T-helper 1 cell treated with Interleukin-12 subunit alpha and Interleukin-12 subunit beta and Interleukin-4 antibody, amounts not matched to agents 30 μg/mL and 1 μg/mL, for 36 hours (primary cell): ENCODE data around the gene GSTM3.
"Not testable (repeated sequence)": the region's sequence is repeated elsewhere in the genome, so short reads cannot be mapped to it uniquely, and the experiment has no call there.

Source experiments
- H3K27ac Mint-ChIP-seq: one replicate; pipeline ENCODE4 v1.8.0; 2021; ENCODE audit warnings: mild to moderate bottlenecking, mixed read lengths
- H3K27me3 Mint-ChIP-seq: one replicate; pipeline ENCODE4 v1.8.0; 2021; ENCODE audit warnings: low read depth, mixed read lengths
- H3K36me3 Mint-ChIP-seq: one replicate; pipeline ENCODE4 v1.8.0; 2021; ENCODE audit warnings: low read depth, mixed read lengths
- H3K4me1 Mint-ChIP-seq: one replicate; pipeline ENCODE4 v1.8.0; 2021; ENCODE audit warnings: low read depth, mixed read lengths
- H3K4me3 Mint-ChIP-seq: one replicate; pipeline ENCODE4 v1.8.0; 2021; ENCODE audit warnings: mild to moderate bottlenecking, moderate library complexity, mixed read lengths
- H3K9me3 Mint-ChIP-seq: one replicate; pipeline ENCODE4 v1.8.0; 2021; ENCODE audit warnings: mixed read lengths

GSTM3 gene

GRCh38 chr1:109768820-109769219 lies 28.0 kb upstream of the GSTM3 start:
- Mint-ChIP-seq H3K27me3 (peaks cover 7% of the 10 kb centered on the region), H3K27ac (no peak overlapping the region), H3K9me3 (no peaks in the 10 kb centered on the region), H3K4me1 (peaks cover 6% of the 10 kb centered on the region), H3K36me3 (no peaks in the 10 kb centered on the region), H3K4me3 (no peak overlapping the region)

GRCh38 chr1:109768335-109768650 lies 27.5 kb upstream of the GSTM3 start:
- H3K4me1 Mint-ChIP-seq: peaks cover 2% of the 10 kb centered on the region
- H3K36me3 Mint-ChIP-seq: no peaks in the 10 kb centered on the region
- H3K27me3 Mint-ChIP-seq: peaks cover 7% of the 10 kb centered on the region
- H3K4me3 Mint-ChIP-seq: no peak overlapping the region
- H3K27ac Mint-ChIP-seq: no peak overlapping the region
- H3K9me3 Mint-ChIP-seq: no peaks in the 10 kb centered on the region

GRCh38 chr1:109767637-109768334 lies 26.9 kb upstream of the GSTM3 start:
- H3K27me3 Mint-ChIP-seq: peaks cover 7% of the 10 kb centered on the region
- no peaks in the 10 kb centered on the region for H3K36me3 Mint-ChIP-seq
- H3K4me1 Mint-ChIP-seq: peaks cover 2% of the 10 kb centered on the region
- no peak overlapping the region for H3K4me3 Mint-ChIP-seq
- no peaks in the 10 kb centered on the region for H3K9me3 Mint-ChIP-seq
- no peak overlapping the region for H3K27ac Mint-ChIP-seq

DNA sequence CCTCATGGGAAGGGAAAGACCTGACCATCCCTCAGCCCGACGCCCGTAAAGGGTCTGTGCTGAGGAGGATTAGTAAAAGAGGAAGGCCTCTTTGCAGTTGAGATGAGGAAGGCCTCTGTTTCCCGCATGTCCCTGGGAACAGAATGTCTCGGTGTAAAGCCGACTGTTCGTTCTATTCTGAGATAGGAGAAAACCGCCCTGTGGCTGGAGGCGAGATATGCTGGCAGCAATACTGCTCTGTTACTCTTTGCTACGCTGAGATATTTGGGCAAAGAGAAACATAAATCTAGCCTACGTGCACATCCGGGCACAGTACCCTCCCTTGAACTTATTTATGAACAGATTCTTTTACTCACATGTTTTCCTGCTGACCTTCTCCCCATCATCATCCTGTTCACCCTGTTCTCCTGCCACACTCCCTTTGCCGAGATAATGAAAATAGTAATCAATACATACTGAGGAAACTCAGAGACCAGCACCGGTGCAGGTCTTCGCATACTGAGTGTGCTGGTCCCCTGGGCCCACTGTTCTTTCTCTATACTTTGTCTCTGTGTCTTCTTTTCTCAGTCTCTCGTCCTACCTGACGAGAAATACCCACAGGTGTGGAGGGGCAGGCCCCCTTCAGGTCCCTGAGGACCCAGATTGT lies 26.3 kb upstream of the GSTM3 start:
- H3K36me3 Mint-ChIP-seq, H3K4me1 Mint-ChIP-seq, H3K27ac Mint-ChIP-seq, H3K4me3 Mint-ChIP-seq, H3K27me3 Mint-ChIP-seq, H3K9me3 Mint-ChIP-seq: not testable (repeated sequence)

DNA sequence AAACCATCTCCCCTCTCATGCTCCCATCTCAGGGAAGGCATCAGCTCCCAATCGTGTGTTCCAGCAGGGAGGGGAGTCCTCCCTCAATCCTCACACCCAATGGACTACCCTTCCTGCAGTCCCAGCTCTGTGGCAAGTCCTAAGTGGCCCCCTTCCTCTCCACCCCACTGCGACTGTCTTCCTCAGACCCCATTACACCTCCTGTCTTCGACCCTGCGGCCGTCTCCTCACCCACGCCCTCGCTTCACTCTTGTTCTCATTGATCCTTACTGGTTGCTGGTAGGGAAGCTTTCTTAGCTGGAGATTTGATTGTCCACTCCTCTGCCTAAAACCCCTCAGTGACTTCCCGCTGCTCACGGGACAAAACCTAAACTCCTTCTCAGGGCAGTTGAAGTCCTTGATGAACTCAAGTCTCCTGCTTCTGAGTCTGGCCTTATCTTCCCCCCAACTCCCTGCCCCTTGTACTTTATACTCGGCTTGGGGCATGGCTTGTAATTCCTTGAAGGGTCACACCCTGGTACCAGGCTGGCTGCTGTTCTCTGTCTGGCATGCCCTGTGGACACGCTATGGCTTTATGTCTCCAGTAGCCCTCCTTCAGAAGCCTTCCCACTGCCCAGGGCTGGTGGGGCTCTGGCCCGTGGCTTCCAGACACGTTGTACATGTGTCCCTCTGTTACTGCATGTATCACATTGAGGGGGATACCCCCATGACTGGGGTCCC lies 25.2 kb upstream of the GSTM3 start:
- Mint-ChIP-seq H3K27me3 (peaks cover 7% of the 10 kb centered on the region), H3K27ac (no peak overlapping the region), H3K9me3 (no peaks in the 10 kb centered on the region), H3K4me3 (no peak overlapping the region), H3K4me1 (no peaks in the 10 kb centered on the region), H3K36me3 (no peaks in the 10 kb centered on the region)

DNA sequence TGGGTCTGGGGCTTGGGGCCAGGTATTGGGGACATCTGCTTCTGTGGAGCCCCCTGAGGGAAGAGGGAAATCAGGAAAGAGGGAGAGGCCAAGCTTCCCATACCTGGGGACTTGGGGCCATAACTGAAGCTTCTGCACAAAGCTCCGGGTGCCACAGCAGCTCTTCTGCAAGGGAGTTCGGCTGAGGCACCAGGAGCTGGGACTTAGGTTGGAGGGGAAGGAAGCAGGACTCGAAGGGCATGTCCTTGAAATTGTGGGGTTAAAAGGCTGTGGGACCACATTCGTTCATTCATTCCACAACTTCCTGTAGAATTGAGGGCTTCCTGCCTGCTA lies 24.6 kb upstream of the GSTM3 start:
- Mint-ChIP-seq H3K9me3 (no peaks in the 10 kb centered on the region), H3K27ac (no peak overlapping the region), H3K36me3 (no peaks in the 10 kb centered on the region), H3K27me3 (peaks cover 7% of the 10 kb centered on the region), H3K4me1 (no peaks in the 10 kb centered on the region), H3K4me3 (no peak overlapping the region)

DNA sequence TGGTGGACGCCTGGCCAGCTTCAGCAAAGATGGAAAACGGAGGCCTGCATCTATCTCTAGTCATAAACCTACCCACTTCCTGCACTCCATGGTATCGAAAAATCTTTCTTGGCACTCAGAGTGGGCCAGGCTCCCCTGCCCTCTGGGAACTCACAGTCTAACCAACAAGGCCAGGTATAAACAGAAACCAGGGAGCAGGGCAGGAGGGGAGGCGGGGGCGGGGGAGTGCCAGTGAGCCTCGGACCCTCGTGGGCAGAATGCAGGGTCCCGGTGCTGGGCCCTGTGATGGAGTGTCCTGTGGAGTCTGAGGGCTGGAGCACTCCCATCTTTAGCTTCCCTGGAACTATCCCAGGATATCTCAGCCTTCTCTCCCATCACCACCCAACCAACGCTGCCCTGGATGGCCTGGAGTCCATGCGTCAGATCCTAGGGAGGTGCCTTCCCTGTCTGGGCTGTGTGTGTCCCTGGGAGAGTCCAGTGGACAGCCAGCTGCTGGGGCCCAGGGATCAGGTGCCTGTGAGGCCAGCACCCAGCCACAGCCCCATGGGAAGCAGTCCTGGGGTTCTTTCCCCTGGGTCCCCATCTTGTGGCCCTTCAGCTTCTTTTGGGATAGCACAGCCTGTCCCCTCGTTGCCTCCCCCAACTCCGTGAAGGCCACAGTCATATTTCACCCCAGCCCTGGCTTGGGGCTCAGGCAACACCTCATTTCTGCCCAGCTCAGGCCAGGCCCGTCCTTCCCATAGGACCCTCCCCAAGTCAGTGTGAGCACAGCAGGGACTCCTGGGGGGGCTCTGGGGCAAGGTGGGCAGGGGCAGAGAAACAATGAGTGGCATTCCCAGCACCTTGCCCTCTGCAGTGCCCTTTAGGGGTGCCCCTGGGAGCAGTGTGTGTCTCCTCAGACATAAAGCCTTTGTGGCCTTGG lies 24.0 kb upstream of the GSTM3 start:
- Mint-ChIP-seq H3K36me3 (no peaks in the 10 kb centered on the region), H3K4me3 (no peak overlapping the region), H3K9me3 (no peaks in the 10 kb centered on the region), H3K4me1 (no peaks in the 10 kb centered on the region), H3K27ac (no peak overlapping the region), H3K27me3 (peaks cover 7% of the 10 kb centered on the region)

DNA sequence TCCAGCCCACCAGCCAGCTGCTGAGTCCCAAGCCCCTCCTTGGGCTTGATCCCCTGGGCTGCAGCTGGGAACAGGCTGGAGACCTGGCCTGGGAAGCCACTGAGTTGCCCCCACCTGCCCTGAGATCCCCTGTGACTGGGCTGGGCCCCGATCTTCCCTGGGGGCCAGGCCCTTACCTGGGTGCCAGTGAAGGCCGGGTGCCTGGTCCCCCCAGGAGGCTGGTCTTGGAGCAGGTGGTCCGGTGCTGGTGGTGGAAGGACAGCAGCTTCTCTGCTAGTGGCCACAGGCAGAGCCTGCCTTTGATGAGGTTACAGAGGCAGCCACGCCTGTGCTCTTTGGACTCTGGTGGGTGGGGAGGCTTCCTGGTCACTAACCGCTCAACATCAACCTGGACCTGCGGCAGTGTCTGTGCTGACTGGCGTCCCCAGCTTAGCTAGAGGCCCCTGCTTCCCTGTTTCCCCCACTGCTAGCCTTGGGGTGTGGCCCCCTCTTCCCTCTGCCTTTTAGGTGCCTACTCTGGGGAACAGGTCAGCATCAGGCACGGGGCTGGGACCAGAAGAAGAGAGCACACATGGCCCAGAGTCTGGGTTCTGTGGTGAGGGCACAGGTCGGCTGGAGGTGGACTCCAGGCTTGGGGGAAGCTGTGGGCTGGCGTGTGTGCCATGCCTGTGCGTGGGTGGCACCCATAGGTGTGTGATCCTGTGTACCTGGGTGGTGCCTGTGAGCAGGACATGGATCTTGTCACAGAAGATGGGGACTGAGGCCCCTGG lies 23.0 kb upstream of the GSTM3 start, which contains the start of gene EPS8L3:
EPS8L3 (minus strand) TSS at position 278 of the 770 bp plus-strand sequence. CDS start 2,174 bp downstream, outside the sequence.
- no peaks in the 10 kb centered on the region for H3K27me3 Mint-ChIP-seq
- no peak within 1 kb of the TSS for H3K4me3 Mint-ChIP-seq
- no peaks in the 10 kb centered on the region for H3K9me3 Mint-ChIP-seq
- H3K27ac Mint-ChIP-seq: no peak within 1 kb of the TSS
- H3K4me1 Mint-ChIP-seq: no peaks in the 10 kb centered on the region
- no peaks in the 10 kb centered on the region for H3K36me3 Mint-ChIP-seq

DNA sequence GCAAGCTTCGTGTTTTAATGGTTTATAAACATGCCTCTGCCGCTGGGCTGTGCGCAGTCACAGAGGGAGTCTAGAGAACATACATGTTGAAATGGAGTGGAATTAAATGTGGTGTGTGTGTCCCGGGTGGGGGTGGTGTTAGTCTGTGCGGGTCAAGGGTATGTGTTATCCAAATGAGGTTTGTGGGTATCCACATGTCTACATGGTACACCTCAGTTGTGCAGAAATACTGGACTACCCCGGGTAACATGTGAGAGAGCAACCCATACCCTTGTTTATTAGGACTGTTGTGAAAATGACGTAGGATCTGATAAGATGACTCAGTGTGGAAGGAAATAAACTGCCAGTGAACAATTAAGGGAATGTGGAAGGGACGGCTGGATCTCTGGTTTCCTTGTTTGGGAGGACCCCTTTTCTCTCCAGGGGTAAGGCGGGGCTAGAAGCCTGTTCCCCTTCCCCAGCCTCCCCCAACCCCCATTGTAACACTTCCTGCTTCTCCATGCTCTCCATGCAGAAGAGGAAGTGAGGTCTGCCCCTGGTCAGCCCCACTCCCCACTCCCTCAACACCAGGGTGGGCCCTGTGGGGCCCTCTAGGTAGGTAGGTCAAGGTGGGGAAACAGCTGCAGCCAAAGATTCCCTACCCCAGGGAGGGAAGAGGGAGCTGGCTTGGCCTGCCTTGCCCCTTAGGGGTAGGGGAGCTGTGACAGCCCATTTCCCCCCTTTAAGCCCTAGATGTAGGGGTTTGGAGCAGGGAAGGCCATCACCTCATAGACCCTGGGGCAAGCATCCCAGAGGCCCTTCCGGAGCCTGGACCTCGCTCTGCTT lies 22.2 kb upstream of the GSTM3 start:
- no peaks in the 10 kb centered on the region for H3K36me3 Mint-ChIP-seq
- no peaks in the 10 kb centered on the region for H3K4me1 Mint-ChIP-seq
- H3K4me3 Mint-ChIP-seq: no peak overlapping the region
- H3K27ac Mint-ChIP-seq: no peak overlapping the region
- H3K27me3 Mint-ChIP-seq: no peaks in the 10 kb centered on the region
- no peaks in the 10 kb centered on the region for H3K9me3 Mint-ChIP-seq

- no peaks in the 10 kb centered on the region for H3K4me1 Mint-ChIP-seq
- H3K27ac Mint-ChIP-seq: no peak overlapping the region
- no peak overlapping the region for H3K4me3 Mint-ChIP-seq
Measured at GRCh38 chr1:109762039-109762585, 21.3 kb upstream of the GSTM3 start.

DNA sequence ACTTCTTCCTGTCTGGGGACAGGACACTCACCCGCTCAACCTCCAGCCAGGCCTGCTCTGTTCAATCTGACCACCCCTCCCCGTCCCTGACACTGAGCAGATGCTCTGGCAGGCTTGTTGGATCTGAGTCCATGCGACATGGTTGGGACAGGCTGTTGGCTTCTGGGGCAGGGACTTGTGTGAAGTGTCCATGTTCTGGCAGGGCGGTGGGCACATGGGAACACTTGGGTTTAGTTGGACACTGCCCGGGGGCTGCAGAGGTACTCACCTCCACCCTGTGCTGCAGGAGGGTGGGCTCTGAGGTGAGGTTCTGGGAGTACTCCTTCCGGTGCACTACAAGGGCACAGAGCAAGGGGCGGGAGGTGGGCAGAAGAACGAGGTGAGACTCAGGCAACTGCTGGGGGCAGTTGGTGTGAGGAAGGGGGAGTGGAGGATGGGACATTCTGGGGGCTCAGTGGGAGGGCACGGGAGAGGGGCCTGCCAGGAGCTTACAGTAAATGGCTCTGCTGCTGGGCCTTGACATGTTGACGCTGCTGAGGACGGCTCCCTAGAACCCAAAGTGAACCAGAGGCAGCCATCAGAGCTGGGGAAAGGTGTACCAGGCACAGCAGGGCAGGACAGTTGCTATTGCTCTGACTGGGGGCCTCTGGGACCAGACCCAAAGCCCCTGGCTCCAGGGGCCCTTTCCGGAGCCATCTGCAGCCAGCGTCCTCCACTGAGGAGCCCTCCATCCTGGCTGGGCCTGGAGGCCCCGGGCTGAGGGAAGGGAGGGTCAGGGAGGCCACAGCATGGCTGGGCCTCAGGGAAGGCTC lies 20.6 kb upstream of the GSTM3 start:
- no peaks in the 10 kb centered on the region for H3K36me3 Mint-ChIP-seq
- H3K27ac Mint-ChIP-seq: no peak overlapping the region
- H3K4me1 Mint-ChIP-seq: no peaks in the 10 kb centered on the region
- H3K4me3 Mint-ChIP-seq: no peak overlapping the region
- no peaks in the 10 kb centered on the region for H3K27me3 Mint-ChIP-seq
- H3K9me3 Mint-ChIP-seq: no peaks in the 10 kb centered on the region

More at GRCh38 chr1:109762039-109762585, 21.3 kb upstream of the GSTM3 start:
- H3K9me3 Mint-ChIP-seq: no peaks in the 10 kb centered on the region
- H3K36me3 Mint-ChIP-seq: no peaks in the 10 kb centered on the region
- no peaks in the 10 kb centered on the region for H3K27me3 Mint-ChIP-seq

- H3K27me3 Mint-ChIP-seq: no peaks in the 10 kb centered on the region
- H3K27ac Mint-ChIP-seq: no peak overlapping the region
- no peaks in the 10 kb centered on the region for H3K4me1 Mint-ChIP-seq
- H3K4me3 Mint-ChIP-seq: no peak overlapping the region
- H3K36me3 Mint-ChIP-seq: no peaks in the 10 kb centered on the region
- no peaks in the 10 kb centered on the region for H3K9me3 Mint-ChIP-seq
Measured at GRCh38 chr1:109760581-109761226, 19.9 kb upstream of the GSTM3 start.
